H9 (cell line): ENCODE results near the gene DCXR. TPM values are rescaled to one million over a fixed set of nuclear protein-coding genes. Genes with fewer than 3 reads are reported as not detected.

Source experiments
- DNase-seq: peaks from one replicate; pipeline ENCODE4 v3.0.0-alpha.2; 2017
- H2AFZ ChIP-seq: one replicate; pipeline ENCODE4 v1.6.1; 2013; ENCODE audit warnings: mild to moderate bottlenecking, low read length, control low read depth, moderate library complexity
- H2AK5ac ChIP-seq: 2 replicates; pipeline ENCODE4 v1.6.1; 2013; ENCODE audit warnings: low read length, control low read depth, mixed read lengths; ENCODE audit not compliant: insufficient read length
- H2BK120ac ChIP-seq: one replicate; pipeline ENCODE4 v1.6.1; 2013; ENCODE audit warnings: low read depth, mild to moderate bottlenecking, low read length, control low read depth, inconsistent platforms; ENCODE audit not compliant: poor library complexity, severe bottlenecking
- H2BK12ac ChIP-seq: 2 replicates; pipeline ENCODE4 v1.6.1; 2013; ENCODE audit warnings: low read length, control low read depth, mixed read lengths, low read depth; ENCODE audit not compliant: insufficient read length
- H2BK15ac ChIP-seq: 2 replicates; pipeline ENCODE4 v1.6.1; 2013; ENCODE audit warnings: low read depth, low read length, control low read depth
- H2BK20ac ChIP-seq: one replicate; pipeline ENCODE4 v1.6.1; 2013; ENCODE audit warnings: low read depth, mild to moderate bottlenecking, low read length, control low read depth, inconsistent platforms; ENCODE audit not compliant: poor library complexity, severe bottlenecking
- H2BK5ac ChIP-seq: 2 replicates; pipeline ENCODE4 v1.6.1; 2013; ENCODE audit warnings: low read length, control low read depth, mixed read lengths; ENCODE audit not compliant: insufficient read length
- H3K14ac ChIP-seq: 2 replicates; pipeline ENCODE4 v1.6.1; 2013; ENCODE audit warnings: low read length, control low read depth; ENCODE audit not compliant: insufficient read depth
- H3K18ac ChIP-seq: 2 replicates; pipeline ENCODE4 v1.6.1; 2013; ENCODE audit warnings: low read depth, mild to moderate bottlenecking, mixed read lengths, low read length, control low read depth; ENCODE audit not compliant: insufficient read length
- H3K23ac ChIP-seq: 2 replicates; pipeline ENCODE4 v1.6.1; 2013; ENCODE audit warnings: low read length, control low read depth, mixed read lengths, low read depth; ENCODE audit not compliant: insufficient read length
- H3K23me2 ChIP-seq: 2 replicates; pipeline ENCODE4 v1.6.1; 2013; ENCODE audit warnings: low read depth, mild to moderate bottlenecking, mixed read lengths, low read length, control low read depth; ENCODE audit not compliant: insufficient read length, poor library complexity, severe bottlenecking
- H3K27ac ChIP-seq: 2 replicates; pipeline ENCODE4 v1.5.1; 2013; ENCODE audit warnings: low read length, control low read depth, mixed read lengths, low read depth; ENCODE audit not compliant: insufficient read length
- H3K27me3 ChIP-seq: 2 replicates; pipeline ENCODE4 v1.6.1; 2013; ENCODE audit warnings: low read length, control low read depth, inconsistent platforms; ENCODE audit not compliant: insufficient read depth
- H3K4ac ChIP-seq: 2 replicates; pipeline ENCODE4 v1.6.1; 2013; ENCODE audit warnings: low read depth, mild to moderate bottlenecking, control low read depth, inconsistent platforms, low read length, moderate library complexity
- H3K4me1 ChIP-seq: 2 replicates; pipeline ENCODE4 v1.6.1; 2013; ENCODE audit warnings: low read length, control low read depth, inconsistent platforms; ENCODE audit not compliant: insufficient read depth
- H3K4me2 ChIP-seq: 2 replicates; pipeline ENCODE4 v1.6.1; 2013; ENCODE audit warnings: low read length, control low read depth, mixed read lengths; ENCODE audit not compliant: insufficient read length, insufficient read depth
- H3K56ac ChIP-seq: 2 replicates; pipeline ENCODE4 v1.6.1; 2013; ENCODE audit warnings: low read depth, mild to moderate bottlenecking, mixed read lengths, low read length, control low read depth; ENCODE audit not compliant: insufficient read length
- H3K79me1 ChIP-seq: 2 replicates; pipeline ENCODE4 v1.6.1; 2013; ENCODE audit warnings: low read depth, mild to moderate bottlenecking, moderate library complexity, low read length, control low read depth, inconsistent platforms; ENCODE audit not compliant: insufficient read depth, poor library complexity, severe bottlenecking
- H3K79me2 ChIP-seq: 2 replicates; pipeline ENCODE4 v1.6.1; 2013; ENCODE audit warnings: low read length, control low read depth, inconsistent platforms; ENCODE audit not compliant: insufficient read depth
- H3K9ac ChIP-seq: 2 replicates; pipeline ENCODE4 v1.6.1; 2013; ENCODE audit warnings: low read length, control low read depth, mixed read lengths; ENCODE audit not compliant: insufficient read length; ENCODE audit errors: extremely low read depth
- H3K9me3 ChIP-seq: one replicate; pipeline ENCODE4 v1.6.1; 2013; ENCODE audit warnings: low read depth, low read length, inconsistent platforms; ENCODE audit not compliant: control insufficient read depth
- H3T11ph ChIP-seq: one replicate; pipeline ENCODE4 v1.6.1; 2013; ENCODE audit warnings: mild to moderate bottlenecking, low read length, control low read depth, inconsistent platforms
- H4K20me1 ChIP-seq: one replicate; pipeline ENCODE4 v1.6.1; 2013; ENCODE audit not compliant: control insufficient read depth, insufficient read length, insufficient read depth
- H4K5ac ChIP-seq: 2 replicates; pipeline ENCODE4 v1.6.1; 2013; ENCODE audit warnings: low read depth, mild to moderate bottlenecking, mixed read lengths, low read length, control low read depth; ENCODE audit not compliant: insufficient read length
- H4K8ac ChIP-seq: replicated peaks from 2 replicates; pipeline ENCODE4 v1.6.1; 2013; ENCODE audit warnings: low read length, control low read depth, mixed read lengths, low read depth; ENCODE audit not compliant: insufficient read length
- H4K91ac ChIP-seq: 2 replicates; pipeline ENCODE4 v1.6.1; 2013; ENCODE audit warnings: low read depth, mild to moderate bottlenecking, moderate library complexity, mixed read lengths, low read length, control low read depth; ENCODE audit not compliant: insufficient read length
- H3K27ac Mint-ChIP-seq, 3 experiments: 2 replicates in 2 of 3; 3 replicates in 1 of 3; pipeline ENCODE4 v1.8.0; 2020 to 2021; ENCODE audit warnings: mixed read lengths in 3 of 3, mild to moderate bottlenecking in 1 of 3, moderate library complexity in 1 of 3
- H3K27me3 Mint-ChIP-seq: 2 replicates; pipeline ENCODE4 v1.8.0; 2021; ENCODE audit warnings: low read depth, mild to moderate bottlenecking, moderate library complexity, mixed read lengths
- H3K36me3 Mint-ChIP-seq, 3 experiments: 2 replicates in 2 of 3; 3 replicates in 1 of 3; pipeline ENCODE4 v1.8.0; 2020 to 2021; ENCODE audit warnings: low read depth in 3 of 3, mixed read lengths in 3 of 3; ENCODE audit not compliant: insufficient read depth in 1 of 3
- H3K4me1 Mint-ChIP-seq, 2 experiments: 2 replicates each; pipeline ENCODE4 v1.8.0; 2020; ENCODE audit warnings: mixed read lengths in 2 of 2
- H3K4me3 Mint-ChIP-seq, 2 experiments: 2 replicates in 1 of 2; 3 replicates in 1 of 2; pipeline ENCODE4 v1.8.0; 2020 to 2021; ENCODE audit warnings: mild to moderate bottlenecking in 2 of 2, mixed read lengths in 2 of 2, moderate library complexity in 1 of 2
- H3K9me3 Mint-ChIP-seq, 2 experiments: 2 replicates in 1 of 2; 3 replicates in 1 of 2; pipeline ENCODE4 v1.8.0; 2020; ENCODE audit warnings: mild to moderate bottlenecking in 2 of 2, mixed read lengths in 2 of 2, moderate library complexity in 1 of 2
- CTCF ChIP-seq: fragments of 200-600 bp; sonication (generic); conservative IDR thresholded peaks from 3 replicates; pipeline ENCODE4 v1.8.0; 2021; ENCODE audit warnings: antibody characterized with exemption, mild to moderate bottlenecking
- WGBS: extraction: QIAGEN DNeasy Blood & Tissue Kit; methylation state at CpG from one replicate; pipeline ENCODE4 v1.1.7; 2013; ENCODE audit warnings: missing lambda C conversion rate, low lambda C conversion rate, mixed read lengths; ENCODE audit not compliant: insufficient read length; ENCODE audit errors: extremely low coverage; 5-methylcytosine and 5-hydroxymethylcytosine counted together
- total RNA-seq: library from RNA; stranded (reverse); gene quantifications from 2 replicates; pipeline ENCODE4 v1.2.1, GENCODE V29; 2021

Gene DCXR
- total RNA-seq, 1 experiment from 2014 or later = 93.6 TPM

- no peak overlapping the region for H3T11ph ChIP-seq
- no peaks in the 10 kb centered on the region; the same call in 1 of the 2 replicates for H3K4me1 ChIP-seq
- no peak overlapping the region for H4K8ac ChIP-seq
- no peak overlapping the region for H3K9ac ChIP-seq
- H2BK5ac ChIP-seq = no peak overlapping the region
- H3K9me3 Mint-ChIP-seq = no peaks in the 10 kb centered on the region
- peaks cover 0 to 26% (median 15%) of the 10 kb centered on the region in 3 experiments; a peak in 6 of 7 replicates for H3K36me3 Mint-ChIP-seq
- no peak overlapping the region for H2BK12ac ChIP-seq
- no peak overlapping the region for H3K27ac ChIP-seq
- H3K4me2 ChIP-seq = no peak overlapping the region
- H3K9me3 ChIP-seq = no peaks in the 10 kb centered on the region
- no peak overlapping the region for H2BK120ac ChIP-seq
- DNase-seq = no peak
- H3K4ac ChIP-seq = no peak overlapping the region
- H2AK5ac ChIP-seq = no peak overlapping the region
- no peak overlapping the region for H4K91ac ChIP-seq
- H4K20me1 ChIP-seq = no peaks in the 10 kb centered on the region
- H3K4me1 Mint-ChIP-seq = peaks cover 21 to 37% of the 10 kb centered on the region in 2 experiments
- H3K27ac Mint-ChIP-seq = peak overlapping the region; percentile 20 to 94 (median 81); a peak in 6 of 7 replicates
- no peaks in the 10 kb centered on the region for H3K27me3 Mint-ChIP-seq
- no peaks in the 10 kb centered on the region for H3K79me1 ChIP-seq
- no peak overlapping the region for H4K5ac ChIP-seq
- H2BK15ac ChIP-seq = no peak overlapping the region
- no peak overlapping the region for H3K56ac ChIP-seq
- no peak overlapping the region for H2BK20ac ChIP-seq
- H3K27me3 ChIP-seq = no peaks in the 10 kb centered on the region
- no peaks in the 10 kb centered on the region for H3K23me2 ChIP-seq
- H3K23ac ChIP-seq = no peak overlapping the region
- H2AFZ ChIP-seq = no peak overlapping the region
- WGBS = no CpG with 5 or more reads among the region's 25 CpGs
- no peaks in the 10 kb centered on the region; the same call in 1 of the 2 replicates for H3K79me2 ChIP-seq
- H3K14ac ChIP-seq = no peak overlapping the region
- peak overlapping the region in 1 of 2 experiments; percentile 2; a peak in 1 of 5 replicates for H3K4me3 Mint-ChIP-seq
- no peak for TF ChIP-seq CTCF
- H3K18ac ChIP-seq = no peak overlapping the region
These were observed 46.4 kb downstream of the DCXR start for GRCh38 chr17:81990836-81991683.
